K562 (cell line): ENCODE results near the gene SLC25A18. TPM values are rescaled to one million over a fixed set of nuclear protein-coding genes. Genes with fewer than 3 reads are reported as not detected.

Experiments used
- CBX5 ChIP-seq: IDR thresholded peaks from 2 replicates; pipeline ENCODE4 v1.6.1; 2014; ENCODE audit warnings: low read depth, borderline replicate concordance
- CC2D1A ChIP-seq: fragments of 450-650 bp; IDR thresholded peaks from 2 replicates; pipeline ENCODE4 v1.6.1; 2017; ENCODE audit warnings: mild to moderate bottlenecking
- CHCHD3 ChIP-seq: fragments of 250-450 bp; sonication (Bioruptor Pico); IDR thresholded peaks from 2 replicates; pipeline ENCODE4 v2.1.2; 2022; ENCODE audit warnings: mild to moderate bottlenecking
- DNMT1 ChIP-seq: fragments of 450-650 bp; IDR thresholded peaks from 2 replicates; pipeline ENCODE4 v1.6.1; 2016; ENCODE audit warnings: antibody characterized with exemption, mild to moderate bottlenecking
- EP400 ChIP-seq: fragments of 450-650 bp; IDR thresholded peaks from 2 replicates; pipeline ENCODE4 v1.6.1; 2017; ENCODE audit warnings: antibody characterized with exemption, mild to moderate bottlenecking, moderate library complexity
- EWSR1 ChIP-seq: fragments of 450-650 bp; IDR thresholded peaks from 2 replicates; pipeline ENCODE4 v1.6.1; 2018; ENCODE audit warnings: borderline replicate concordance, mild to moderate bottlenecking, low read depth, moderate library complexity; ENCODE audit not compliant: partially characterized antibody
- HDAC8 ChIP-seq: fragments of 450-650 bp; IDR thresholded peaks from 2 replicates; pipeline ENCODE4 v1.6.1; 2016; ENCODE audit warnings: mild to moderate bottlenecking, missing genetic modification characterization, moderate library complexity, missing compliant biosample characterization
- KAT8 ChIP-seq: fragments of 450-650 bp; IDR thresholded peaks from 2 replicates; pipeline ENCODE4 v1.6.1; 2016; ENCODE audit warnings: low read depth, mild to moderate bottlenecking
- MCM5 ChIP-seq: fragments of 450-650 bp; IDR thresholded peaks from 2 replicates; pipeline ENCODE4 v1.6.1; 2016; ENCODE audit warnings: low read depth
- MEF2D ChIP-seq: conservative IDR thresholded peaks from 2 replicates; pipeline ENCODE4 v1.6.1; 2016; ENCODE audit warnings: low read depth, missing genetic modification characterization, missing compliant biosample characterization
- MYNN ChIP-seq, 2 experiments: sonication (generic); formaldehyde crosslinking in 1 of 2; IDR thresholded peaks; 2 replicates each; pipeline versions ENCODE4 v1.5.0 to v1.6.1; 2016 to 2020; ENCODE audit warnings: antibody characterized with exemption in 1 of 2, missing genetic modification reagents in 1 of 2
- OTX1 ChIP-seq: fragments of 450-650 bp; formaldehyde crosslinking; IDR thresholded peaks from 2 replicates; pipeline ENCODE4 v1.4.0; 2022; ENCODE audit warnings: mild to moderate bottlenecking
- PHF8 ChIP-seq: fragments of 200-600 bp; sonication (generic); IDR thresholded peaks from 2 replicates; pipeline ENCODE4 v1.6.1; 2012; ENCODE audit warnings: mixed run types, mild to moderate bottlenecking, inconsistent platforms, low read length, moderate library complexity, borderline replicate concordance
- RAD51 ChIP-seq: fragments of 450-650 bp; IDR thresholded peaks from 2 replicates; pipeline ENCODE4 v1.7.1; 2016; ENCODE audit warnings: low read depth, mild to moderate bottlenecking, borderline replicate concordance
- RBM22 ChIP-seq: fragments of 200-400 bp; formaldehyde crosslinking; IDR thresholded peaks from 2 replicates; pipeline ENCODE4 v1.6.1; 2018; ENCODE audit warnings: low read length, low read depth; ENCODE audit not compliant: poor library complexity, severe bottlenecking
- TBP ChIP-seq: optimal IDR thresholded peaks from 2 replicates; pipeline ENCODE3; 2011; ENCODE audit warnings: low read depth, low read length, improper control_type of control experiment
- ZKSCAN8 ChIP-seq: fragments of 200-800 bp; sonication (Bioruptor generic); IDR thresholded peaks from 2 replicates; pipeline ENCODE4 v1.6.1; 2016; ENCODE audit warnings: missing genetic modification characterization, missing compliant biosample characterization
- ZNF124 ChIP-seq: sonication (generic); formaldehyde crosslinking; IDR thresholded peaks from 2 replicates; pipeline ENCODE4 v1.8.1; 2022; ENCODE audit warnings: missing genetic modification reagents
- ZNF589 ChIP-seq: fragments of 200-800 bp; sonication (Bioruptor generic); IDR thresholded peaks from 2 replicates; pipeline ENCODE4 v1.6.1; 2016; ENCODE audit warnings: low read depth, missing genetic modification characterization, missing compliant biosample characterization
- polyA plus RNA-seq, 8 experiments: library from polyadenylated mRNA; depleted of rRNA in 4 of 8; stranded (reverse) in 5 of 8; unstranded in 3 of 8; fragments of >200 nt; fragmentation: Nextera tagmentation in 2 of 8; fragmentation: Illumina TruSeq in 1 of 8; extraction: Ambion mirVana in 2 of 8; extraction: Trizol in 1 of 8; gene quantifications; 2 replicates each; pipeline versions ENCODE4 v1.2.1 to v1.2.3, GENCODE V29; 2011 to 2014; ENCODE audit warnings: inconsistent platforms in 1 of 8, missing spikeins in 1 of 8
- total RNA-seq, 7 experiments: library from RNA; depleted of rRNA in 6 of 7; stranded (reverse); fragments of >200 nt in 6 of 7; fragmentation: Illumina TruSeq in 2 of 7; extraction: Trizol in 2 of 7; gene quantifications; 2 replicates each; pipeline versions ENCODE4 v1.2.1 to v1.2.3, GENCODE V29; 2011 to 2021; ENCODE audit warnings: low replicate concordance in 1 of 7
- TF ChIP-seq, protein P1 (sequence below): IDR thresholded peaks from 2 replicates; pipeline ENCODE4 v1.6.1; 2011; ENCODE audit not compliant: insufficient read length; ENCODE audit errors: extremely low read depth
- TF ChIP-seq, protein P2 (sequence below): sonication (generic); formaldehyde crosslinking; IDR thresholded peaks from 2 replicates; pipeline ENCODE4 v1.8.0; 2022; ENCODE audit warnings: mild to moderate bottlenecking, missing genetic modification reagents, borderline replicate concordance
- TF ChIP-seq, protein P3 (sequence below): IDR thresholded peaks from 2 replicates; pipeline ENCODE4 v1.6.1; 2014; ENCODE audit warnings: antibody characterized with exemption

The SLC25A18 gene
- total and polyA plus RNA-seq, 9 of the 15 experiments (the other 6 are each of a cell fraction or from before 2014, with no cell fraction given), result 0.04 TPM; not detected in 8

DNA sequence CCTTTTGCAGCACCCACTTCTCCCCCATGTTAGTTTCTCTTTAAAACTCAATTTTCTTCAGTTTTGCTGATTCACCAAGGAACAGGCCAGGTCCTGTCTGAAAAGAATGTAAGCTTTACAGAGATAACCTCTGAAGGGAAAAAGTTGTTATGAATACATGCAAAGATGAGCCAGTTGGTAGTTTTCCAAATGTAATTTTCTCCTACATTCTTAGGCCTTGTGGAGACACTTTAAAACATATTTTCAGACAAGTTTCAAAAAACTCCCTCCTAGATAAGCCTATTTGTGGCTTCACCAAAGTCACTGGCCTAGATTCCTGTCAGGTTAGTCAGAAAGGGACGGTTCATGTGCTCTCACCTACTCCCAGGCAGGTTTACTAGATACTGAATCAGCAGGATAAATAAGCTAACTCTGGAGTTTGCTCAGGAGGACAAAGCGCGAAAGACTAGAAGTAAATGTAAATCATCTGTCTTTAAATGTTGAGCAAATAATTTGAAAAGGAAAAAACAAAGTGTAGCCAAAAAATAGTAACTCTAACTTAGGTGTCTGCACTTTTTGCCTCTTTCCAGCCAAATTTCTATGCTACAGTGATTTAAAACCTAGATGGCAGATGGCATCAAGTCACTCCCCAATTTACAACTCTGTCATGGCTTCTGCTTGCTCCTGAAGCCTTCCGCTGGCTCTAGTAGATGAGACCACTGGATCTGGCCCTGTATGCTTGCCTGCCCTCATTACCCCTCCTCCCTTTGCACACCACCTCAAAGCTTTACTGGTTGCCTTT, 70.1 kb downstream of the SLC25A18 start (continued):
- TF ChIP-seq, protein P1, sequence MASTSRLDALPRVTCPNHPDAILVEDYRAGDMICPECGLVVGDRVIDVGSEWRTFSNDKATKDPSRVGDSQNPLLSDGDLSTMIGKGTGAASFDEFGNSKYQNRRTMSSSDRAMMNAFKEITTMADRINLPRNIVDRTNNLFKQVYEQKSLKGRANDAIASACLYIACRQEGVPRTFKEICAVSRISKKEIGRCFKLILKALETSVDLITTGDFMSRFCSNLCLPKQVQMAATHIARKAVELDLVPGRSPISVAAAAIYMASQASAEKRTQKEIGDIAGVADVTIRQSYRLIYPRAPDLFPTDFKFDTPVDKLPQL, result no peak
- TF ChIP-seq EWSR1 (no peak), RAD51 (peak; percentile 24; the same call in 1 of the 2 replicates), MEF2D (no peak), CC2D1A (no peak), MCM5 (no peak), OTX1 (CRISPR knock-in tag) (no peak), ZNF589 (peak; percentile 40; the same call in 1 of the 2 replicates), EP400 (peak; percentile 73), DNMT1 (no peak), MYNN (IDR thresholded peaks at IDR 0.05) (no peak), MYNN (CRISPR knock-in tag; IDR thresholded peaks at IDR 0.05) (no peak), ZNF124 (CRISPR knock-in tag) (no peak), ZKSCAN8 (CRISPR knock-in tag) (peak; percentile 69; the same call in 1 of the 2 replicates), CHCHD3 (CRISPR knock-in tag) (no peak), TBP (no peak), HDAC8 (tag) (no peak), CBX5 (no peak), RBM22 (no peak), KAT8 (peak; percentile 14; the same call in 1 of the 2 replicates), PHF8 (no peak)
- TF ChIP-seq, protein P2, sequence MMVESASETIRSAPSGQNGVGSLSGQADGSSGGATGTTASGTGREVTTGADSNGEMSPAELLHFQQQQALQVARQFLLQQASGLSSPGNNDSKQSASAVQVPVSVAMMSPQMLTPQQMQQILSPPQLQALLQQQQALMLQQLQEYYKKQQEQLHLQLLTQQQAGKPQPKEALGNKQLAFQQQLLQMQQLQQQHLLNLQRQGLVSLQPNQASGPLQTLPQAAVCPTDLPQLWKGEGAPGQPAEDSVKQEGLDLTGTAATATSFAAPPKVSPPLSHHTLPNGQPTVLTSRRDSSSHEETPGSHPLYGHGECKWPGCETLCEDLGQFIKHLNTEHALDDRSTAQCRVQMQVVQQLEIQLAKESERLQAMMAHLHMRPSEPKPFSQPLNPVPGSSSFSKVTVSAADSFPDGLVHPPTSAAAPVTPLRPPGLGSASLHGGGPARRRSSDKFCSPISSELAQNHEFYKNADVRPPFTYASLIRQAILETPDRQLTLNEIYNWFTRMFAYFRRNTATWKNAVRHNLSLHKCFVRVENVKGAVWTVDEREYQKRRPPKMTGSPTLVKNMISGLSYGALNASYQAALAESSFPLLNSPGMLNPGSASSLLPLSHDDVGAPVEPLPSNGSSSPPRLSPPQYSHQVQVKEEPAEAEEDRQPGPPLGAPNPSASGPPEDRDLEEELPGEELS (CRISPR knock-in tag), result no peak
- TF ChIP-seq, protein P3, sequence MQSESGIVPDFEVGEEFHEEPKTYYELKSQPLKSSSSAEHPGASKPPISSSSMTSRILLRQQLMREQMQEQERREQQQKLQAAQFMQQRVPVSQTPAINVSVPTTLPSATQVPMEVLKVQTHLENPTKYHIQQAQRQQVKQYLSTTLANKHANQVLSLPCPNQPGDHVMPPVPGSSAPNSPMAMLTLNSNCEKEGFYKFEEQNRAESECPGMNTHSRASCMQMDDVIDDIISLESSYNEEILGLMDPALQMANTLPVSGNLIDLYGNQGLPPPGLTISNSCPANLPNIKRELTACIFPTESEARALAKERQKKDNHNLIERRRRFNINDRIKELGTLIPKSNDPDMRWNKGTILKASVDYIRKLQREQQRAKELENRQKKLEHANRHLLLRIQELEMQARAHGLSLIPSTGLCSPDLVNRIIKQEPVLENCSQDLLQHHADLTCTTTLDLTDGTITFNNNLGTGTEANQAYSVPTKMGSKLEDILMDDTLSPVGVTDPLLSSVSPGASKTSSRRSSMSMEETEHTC, result no peak
